Gastroesophageal sphincter (tissue), 3 donors: ENCODE measurements around the gene TM9SF4.

ENCODE experiments used
- CTCF ChIP-seq, 4 experiments: fragments of 200-600 bp in 2 of 4; fragments of 450-650 bp in 2 of 4; sonication (generic) in 1 of 4; IDR thresholded peaks; one replicate each; pipeline ENCODE4 v1.5.1; 2017 to 2019; ENCODE audit warnings: antibody characterized with exemption in 4 of 4, mild to moderate bottlenecking in 2 of 4, moderate library complexity in 2 of 4
- POLR2A ChIP-seq, 2 donors: fragments of 450-650 bp; IDR thresholded peaks; one replicate each; pipeline ENCODE4 v1.6.1; 2017; ENCODE audit warnings: antibody characterized with exemption in 2 of 2, mild to moderate bottlenecking in 2 of 2, moderate library complexity in 1 of 2

GRCh38 chr20:32068174-32068573, 41.3 kb upstream of the TM9SF4 start:
- TF ChIP-seq POLR2A (IDR thresholded peaks at IDR 0.05) (no peak), CTCF (IDR thresholded peaks at IDR 0.05) (no peak)
